ENCODE measurements around the gene FLNB.

Gene FLNB

DNA sequence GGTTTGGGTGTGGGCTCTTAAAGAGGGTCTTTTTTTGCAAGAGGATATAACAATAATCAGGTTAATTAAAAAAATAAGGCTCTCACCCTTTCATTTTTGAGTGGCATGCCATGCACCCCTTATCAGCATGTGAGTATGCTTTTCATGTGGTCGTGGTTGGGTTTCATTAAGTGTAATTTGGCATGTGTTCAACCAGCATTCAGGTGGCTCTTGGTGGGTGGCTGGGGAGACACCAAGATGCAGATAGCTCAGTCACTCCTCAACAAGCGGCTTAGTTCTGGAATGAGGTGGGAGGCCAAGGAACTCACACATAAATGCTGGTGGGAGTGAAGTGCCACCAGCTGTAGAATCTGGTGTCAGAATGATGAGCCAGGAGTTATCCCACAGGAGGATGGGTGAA, 66.8 kb downstream of the FLNB start:
- no peak for DNase-seq (ENCODE audit: low read depth, low spot score)

DNA sequence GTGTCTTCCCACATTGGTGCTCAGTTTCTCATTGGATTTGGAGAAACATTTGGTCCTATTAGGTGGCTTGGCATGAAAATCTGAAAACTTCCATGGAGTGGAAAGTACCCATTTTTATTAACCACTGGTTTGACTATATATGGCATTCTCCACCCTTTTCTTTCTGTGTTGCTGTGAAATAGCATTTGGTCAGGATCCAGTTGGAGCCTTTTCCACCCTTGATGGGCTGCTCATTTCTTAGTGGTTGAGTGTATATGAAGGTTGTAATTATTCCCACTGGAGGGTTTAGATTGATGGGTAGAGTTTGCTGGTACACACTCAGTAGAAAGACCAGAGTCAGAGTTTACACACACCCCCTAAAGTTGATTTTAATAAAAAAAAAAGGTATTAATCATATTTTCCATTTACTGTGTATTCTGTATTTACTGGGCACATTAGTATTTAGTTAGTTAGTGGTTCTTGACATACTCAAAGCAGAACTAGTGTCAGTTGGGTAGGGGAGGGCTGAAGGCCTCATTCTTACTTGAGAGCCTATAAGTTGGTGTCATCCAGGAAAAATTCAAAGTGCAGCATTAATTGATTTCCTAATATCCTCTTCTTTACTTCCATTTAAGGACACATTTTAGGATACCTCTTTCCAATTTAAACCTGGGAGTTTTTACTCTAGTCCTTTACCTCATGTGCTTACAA, 69.5 kb downstream of the FLNB start:
- no peak for DNase-seq (ENCODE audit: low read depth, low spot score)

DNA sequence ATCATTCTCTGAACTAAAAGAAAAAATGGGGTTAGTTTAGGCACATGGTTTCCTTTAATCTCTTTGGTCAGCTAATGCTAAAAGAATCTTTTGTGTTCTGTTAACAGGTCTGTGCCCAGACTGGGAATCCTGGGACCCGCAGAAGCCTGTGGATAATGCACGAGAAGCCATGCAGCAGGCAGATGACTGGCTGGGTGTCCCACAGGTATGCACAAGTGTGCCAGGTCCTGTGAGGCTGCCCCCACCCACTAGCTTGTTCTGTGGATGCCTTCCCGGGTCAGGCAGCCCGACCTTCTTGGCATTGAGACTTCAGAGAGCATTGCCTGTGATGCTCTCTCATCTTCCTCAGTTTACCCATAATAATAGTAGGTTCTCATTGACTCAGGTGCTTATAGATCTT, 70.4 kb downstream of the FLNB start:
- no peak for DNase-seq (ENCODE audit: low read depth, low spot score)

DNA sequence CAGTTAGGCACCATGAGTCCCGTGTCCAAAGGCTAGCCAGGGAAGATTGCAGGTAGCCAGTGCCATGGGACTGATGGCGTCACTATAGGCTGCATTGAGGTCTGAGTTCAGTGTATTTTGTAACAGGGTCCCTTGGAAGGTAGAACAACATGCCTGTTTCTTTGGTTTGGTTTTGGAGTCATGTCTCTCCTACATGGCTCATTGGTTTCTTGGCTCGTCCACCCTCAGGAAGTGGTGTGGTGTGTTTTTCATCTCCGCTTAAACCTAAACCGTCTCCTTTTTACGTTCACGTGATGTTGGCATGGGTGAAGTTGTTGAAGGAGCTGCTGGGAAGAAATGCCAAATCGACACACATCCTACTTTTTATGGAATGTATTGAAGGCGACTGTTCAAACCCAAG, 71.6 kb downstream of the FLNB start:
- no peak for DNase-seq (ENCODE audit: low read depth, low spot score)

DNA sequence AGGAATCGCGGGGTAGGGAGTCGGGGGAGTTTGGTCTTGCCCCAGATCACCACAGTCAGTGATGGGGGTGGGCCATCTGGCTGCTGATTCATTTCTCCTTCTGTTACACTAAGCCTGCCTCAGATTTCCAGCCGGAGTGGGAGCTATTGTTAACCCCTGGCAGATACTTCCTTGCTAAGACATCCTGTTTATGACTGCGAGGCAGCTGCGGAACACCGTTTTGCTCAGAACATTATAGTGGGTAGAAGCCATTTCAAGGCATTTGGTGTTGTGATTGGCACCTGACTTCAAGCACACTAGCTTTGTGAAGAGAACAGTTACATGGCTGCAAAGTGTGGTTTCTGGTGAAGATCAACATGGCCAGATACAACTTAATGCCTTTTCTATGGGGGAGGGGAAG, 73.8 kb downstream of the FLNB start:
- no peak for DNase-seq (ENCODE audit: low read depth, low spot score)

DNA sequence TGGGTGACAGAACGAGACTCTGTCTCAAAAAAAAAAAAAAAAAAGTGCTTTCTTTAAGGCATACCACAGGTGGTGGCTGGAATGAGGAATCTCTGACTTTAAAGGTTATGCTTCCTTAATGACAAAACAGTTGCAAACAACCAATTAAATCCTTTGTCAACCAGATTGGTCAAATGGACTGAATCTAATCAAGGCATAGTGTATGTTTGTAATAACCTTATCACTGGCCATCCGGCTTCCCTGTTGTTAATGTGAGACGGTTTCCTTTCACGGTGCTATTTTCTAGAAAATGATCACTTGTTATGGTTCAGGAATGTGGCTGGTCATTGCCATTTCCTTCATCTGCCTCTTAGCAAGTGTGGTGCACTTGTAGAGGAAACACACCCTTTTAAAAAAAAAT, 75.9 kb downstream of the FLNB start:
- no peak for DNase-seq (ENCODE audit: low read depth, low spot score)

DNA sequence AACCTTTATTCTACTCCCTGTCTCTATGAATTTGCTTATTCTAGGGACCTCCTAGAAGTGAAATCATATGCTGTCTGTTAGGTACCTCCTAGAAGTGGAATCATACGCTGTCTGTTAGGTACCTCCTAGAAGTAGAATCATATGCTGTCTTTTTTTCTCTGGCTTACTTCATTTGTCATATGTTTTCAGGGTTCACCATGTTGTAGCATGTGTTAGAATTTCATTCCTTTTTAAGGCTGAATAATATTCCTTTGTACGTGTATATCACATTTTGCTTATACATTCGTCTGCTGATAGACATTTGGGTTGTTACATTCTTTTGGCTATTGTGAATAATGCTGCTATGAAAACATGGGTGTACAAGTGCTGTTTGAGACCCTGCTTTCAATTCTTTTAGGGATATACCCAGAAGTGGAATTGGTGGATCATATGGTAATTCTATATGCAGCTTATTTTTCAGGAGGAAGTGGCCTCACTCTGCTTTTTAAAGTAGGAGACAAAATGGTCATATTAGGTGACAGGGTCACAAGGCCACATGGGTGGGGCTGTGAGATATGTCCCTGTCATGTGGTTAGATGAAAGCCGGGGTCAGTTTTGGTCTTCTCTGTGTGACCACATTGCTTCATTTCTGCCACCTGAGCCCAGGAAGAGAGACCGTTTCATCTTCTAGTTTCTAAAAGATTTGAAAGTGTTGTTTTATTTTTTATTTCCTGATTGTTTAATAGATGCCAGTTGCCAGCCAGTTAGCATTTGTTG, 76.7 kb downstream of the FLNB start:
- no peak for DNase-seq (ENCODE audit: low read depth, low spot score)

DNA sequence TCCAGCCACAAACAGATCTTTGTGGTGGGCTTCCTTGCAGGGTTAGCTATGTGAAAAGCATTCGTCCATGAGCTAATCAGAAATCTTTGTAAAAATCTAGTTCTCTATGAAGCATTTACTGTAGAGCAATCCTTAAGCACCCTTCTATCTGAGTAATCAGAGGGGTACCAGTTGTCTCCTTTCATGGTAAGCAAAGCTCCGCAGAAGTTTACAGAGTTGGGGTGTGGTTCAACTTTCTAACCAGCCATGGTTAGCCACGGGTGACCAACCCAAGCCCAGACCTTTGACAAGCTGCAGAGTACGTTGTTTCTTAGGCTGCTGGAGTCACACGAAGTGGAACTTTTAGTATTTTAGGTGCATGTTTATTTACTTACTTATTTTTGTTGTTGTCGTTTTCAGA, 77.4 kb downstream of the FLNB start:
- DNase-seq (ENCODE audit: low read depth, low spot score) = no peak

DNA sequence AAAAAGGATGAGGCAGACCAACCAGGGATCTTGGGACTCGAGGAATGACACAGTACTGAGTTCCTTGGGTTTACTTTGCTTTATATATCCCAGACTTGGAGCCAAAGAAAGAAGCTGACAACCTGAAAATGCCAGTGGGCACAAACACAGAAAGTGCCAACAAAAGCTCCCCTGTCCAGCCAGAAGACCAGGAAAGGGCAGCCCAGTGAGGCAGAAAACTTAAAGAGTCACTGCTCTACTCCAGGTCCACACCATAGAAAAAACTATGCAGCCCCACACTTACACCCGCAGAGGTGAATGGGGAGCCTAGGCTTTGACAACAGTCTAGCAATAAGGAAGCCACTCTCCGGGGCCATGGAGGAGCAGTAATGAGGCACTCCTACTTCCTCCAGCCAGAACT, 80.3 kb downstream of the FLNB start:
- DNase-seq (ENCODE audit: low read depth, low spot score) = no peak

DNA sequence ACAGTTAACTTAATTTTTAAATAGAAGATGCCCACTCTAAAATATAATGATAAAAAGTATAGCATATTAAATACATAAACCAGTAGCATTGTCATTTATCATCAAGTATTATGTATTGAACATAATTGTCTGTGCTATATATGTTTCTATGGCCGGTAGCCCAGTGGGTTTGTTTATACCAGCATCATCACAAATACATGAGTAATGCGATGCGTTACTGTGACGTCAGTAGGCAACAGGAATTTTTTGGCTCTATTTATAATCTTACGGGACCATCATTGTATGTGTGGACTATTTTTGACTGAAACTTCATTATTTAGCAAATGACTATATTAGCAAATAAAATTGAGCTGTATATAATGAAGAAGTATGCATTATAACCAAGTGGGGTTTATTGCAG, 82.1 kb downstream of the FLNB start:
- DNase-seq (ENCODE audit: low read depth, low spot score) = no peak

DNA sequence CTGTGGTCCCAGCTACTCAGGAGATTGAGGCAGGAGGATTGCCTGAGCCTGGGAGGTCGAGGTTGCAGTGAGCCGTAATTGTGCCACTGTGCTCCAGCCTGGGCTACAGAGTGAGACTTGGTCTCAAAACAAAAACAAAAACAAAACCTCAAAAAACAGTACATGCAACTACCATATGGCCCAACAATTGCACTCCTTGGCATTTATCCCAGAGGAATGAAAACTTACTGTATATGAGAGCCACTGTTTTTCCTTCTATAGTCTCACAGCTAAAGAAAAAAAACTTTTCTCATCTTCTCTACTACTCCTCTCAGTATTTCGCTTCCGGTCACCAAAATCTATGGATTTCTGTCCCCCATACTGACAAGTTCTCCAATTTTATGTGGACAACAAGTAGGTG, 84.3 kb downstream of the FLNB start:
- no peak for DNase-seq (ENCODE audit: low read depth, low spot score)

DNA sequence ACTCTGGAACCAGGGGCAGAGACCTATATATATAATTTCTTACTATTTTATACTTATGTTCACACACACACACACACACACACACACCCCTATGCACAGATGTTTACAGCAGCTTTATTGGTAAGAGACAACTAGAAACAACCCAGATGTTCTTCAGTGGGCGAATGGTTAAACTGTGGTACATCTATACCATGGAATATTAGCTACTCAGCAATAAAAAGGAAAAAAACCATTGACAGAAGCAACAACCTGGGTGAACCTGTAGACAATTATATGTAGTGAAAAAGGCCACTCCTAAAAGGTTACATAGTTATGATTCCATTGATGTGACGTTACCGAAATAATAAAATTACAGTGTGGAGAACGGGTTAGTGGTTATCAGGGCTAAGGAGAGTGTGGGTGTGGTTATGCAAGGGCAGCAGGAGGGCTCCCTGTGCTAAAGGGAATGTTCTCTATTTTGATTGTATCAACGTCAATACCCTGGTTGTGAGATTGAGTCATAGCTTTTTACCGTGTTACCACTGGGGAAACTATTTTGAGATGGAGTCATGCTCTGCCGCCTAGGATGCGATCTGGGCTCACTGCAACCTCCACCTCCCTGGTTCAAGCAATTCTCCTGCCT, 85.5 kb downstream of the FLNB start:
- DNase-seq (ENCODE audit: low read depth, low spot score) = no peak

DNA sequence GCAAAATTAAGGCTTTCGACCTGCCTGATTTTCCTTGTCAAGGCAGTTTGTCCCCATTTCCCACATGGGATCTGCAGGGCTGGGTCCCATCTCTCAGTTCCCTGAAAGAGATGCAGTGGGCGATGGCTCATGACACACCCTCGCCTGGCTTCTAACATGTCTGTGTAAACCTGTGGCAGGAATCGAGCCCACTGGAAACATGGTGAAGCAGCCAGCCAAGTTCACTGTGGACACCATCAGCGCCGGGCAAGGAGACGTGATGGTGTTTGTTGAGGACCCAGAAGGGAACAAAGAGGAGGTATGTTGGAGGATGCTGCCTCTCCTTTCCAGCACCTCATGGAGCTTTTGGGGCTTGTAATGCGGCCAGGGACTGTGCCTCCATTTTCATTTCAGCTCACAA, 86.4 kb downstream of the FLNB start:
- no peak for DNase-seq (ENCODE audit: low read depth, low spot score)

DNA sequence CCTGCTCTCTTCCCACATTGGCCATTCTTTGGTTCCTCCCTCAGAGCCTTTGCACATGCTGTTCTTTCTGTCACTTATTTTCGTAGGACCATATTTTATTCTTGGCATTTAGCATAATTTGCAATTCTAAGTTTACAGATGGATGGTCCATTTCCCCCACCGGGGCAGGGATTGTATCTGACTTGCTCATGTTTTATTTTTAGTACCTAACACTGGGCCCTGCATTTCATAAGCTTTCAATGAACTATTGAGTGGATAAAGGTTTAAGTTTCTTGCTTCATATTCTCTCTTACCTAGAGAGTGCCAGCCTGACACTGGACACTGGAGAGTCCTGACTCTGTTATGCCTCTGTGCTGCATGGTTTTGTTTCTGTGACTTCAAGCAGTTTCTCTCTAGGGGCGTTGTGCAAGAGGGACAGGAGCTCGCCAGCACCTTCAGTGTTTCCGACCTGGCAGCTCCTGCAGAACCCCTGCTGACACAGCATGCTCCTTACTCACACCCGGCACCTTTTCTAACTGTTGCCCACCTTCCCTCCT, 87.4 kb downstream of the FLNB start:
- DNase-seq (ENCODE audit: low read depth, low spot score) = no peak

DNA sequence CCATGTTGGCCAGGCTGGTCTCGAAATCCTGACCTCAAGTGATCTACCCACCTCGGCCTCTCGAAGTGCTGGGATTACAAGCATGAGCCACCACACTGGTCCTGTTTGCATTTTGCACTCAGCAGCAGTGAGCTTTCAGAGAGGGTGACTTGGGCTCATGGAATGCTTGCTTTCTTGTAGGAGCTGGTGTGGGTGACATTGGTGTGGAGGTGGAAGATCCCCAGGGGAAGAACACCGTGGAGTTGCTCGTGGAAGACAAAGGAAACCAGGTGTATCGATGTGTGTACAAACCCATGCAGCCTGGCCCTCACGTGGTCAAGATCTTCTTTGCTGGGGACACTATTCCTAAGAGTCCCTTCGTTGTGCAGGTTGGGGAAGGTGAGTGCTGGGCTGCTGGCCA, 90.3 kb downstream of the FLNB start:
- no peak for DNase-seq (ENCODE audit: low read depth, low spot score)

DNA sequence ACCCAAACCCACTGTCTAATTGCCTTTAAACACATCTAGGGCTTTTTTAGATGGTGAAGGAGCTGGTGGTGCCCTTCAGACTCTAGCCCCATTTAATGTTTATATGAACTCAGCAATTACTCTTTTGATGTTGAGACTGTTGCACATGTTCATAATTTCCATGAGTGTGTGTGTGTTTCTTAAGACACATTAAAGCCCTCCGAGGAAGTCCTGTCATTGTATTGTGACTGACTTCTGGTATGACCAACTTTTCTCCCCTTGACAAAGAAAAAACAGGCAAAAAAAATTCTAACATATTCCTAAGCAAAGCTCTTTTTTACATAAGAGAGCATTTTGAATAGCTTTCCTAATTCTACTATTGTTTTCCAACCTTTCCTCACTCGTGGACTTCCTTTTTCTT, 91.6 kb downstream of the FLNB start:
- DNase-seq (ENCODE audit: low read depth, low spot score) = no peak

DNA sequence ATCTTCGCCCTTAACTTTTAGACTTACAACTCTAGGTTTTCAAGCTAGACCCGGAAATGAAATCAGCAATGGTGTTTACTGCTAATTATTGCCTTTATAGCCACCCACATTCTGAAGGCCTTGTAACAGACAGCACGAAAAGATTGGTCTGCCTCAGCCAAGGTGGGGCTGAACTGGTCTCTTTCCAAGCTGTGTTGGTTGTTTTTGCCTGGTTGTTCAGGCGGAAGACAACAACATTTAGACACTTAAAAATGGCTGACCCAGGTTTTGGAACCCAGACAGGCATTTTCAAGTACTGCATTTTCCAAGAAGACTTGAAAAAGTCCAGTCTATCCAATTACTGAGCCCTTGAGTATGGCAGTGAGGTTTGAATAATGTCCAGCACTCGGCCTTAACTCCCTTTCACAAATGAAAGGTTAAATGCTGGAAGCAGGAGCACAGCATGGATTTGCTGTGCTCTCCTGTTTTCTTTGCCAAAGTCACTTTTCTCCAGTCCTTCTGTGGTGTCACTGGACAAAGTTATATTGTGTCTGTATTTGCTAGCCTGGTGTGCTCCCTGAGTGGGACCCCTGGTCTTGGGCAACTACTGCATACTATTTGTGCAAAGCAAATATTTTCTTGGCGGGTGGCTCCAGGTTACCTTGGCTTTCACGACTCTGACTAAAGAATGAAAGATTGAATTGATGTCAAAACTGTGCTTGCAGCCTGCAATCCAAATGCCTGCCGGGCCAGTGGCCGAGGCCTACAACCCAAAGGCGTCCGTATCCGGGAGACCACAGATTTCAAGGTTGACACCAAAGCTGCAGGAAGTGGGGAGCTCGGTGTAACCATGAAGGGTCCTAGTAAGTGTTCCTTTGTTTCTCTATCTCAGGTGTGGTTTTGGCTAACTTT, 93.5 kb downstream of the FLNB start:
- no peak for DNase-seq (ENCODE audit: low read depth, low spot score)

DNA sequence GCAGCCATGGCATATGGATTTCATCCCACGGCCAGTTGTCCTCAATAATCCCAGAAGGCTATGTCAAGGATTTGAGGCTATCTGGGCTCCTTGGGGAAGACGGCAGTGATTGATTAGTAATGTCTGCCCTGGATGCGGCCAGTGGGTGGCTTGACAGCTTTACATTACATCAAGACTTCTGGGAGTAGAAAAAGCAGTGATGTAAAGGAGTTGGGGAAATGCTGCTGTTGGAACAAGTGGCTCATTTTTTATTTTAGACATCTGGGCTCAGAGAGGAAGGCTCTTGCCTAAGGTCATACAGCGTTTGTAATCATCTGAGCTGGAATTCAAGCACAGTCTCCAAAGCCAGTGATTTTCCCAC, 94.1 kb downstream of the FLNB start:
- no peak for DNase-seq (ENCODE audit: low read depth, low spot score)

DNA sequence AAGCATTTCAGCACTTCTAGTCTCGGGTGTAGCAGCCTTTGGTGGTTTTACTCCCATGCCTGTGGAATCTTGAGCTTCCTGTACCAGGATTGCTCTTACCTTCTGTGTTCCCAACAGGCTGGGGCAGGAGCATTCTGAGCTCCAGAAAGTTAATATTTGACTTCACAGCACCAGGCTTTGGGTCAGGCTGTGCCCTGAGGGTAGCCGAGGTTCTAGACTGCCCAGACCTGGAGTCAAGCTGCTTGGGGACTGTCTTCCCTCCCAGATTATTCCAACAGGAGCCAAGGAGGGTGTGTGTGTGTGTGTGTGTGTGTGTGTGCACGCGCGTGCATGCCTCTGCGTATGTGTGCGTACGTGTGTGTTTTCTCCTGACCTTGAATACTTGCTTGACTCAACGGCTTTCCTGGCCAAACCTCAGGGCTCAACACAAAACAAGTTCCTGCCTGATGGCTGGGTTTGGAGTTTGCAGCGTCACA, 94.8 kb downstream of the FLNB start:
- DNase-seq (ENCODE audit: low read depth, low spot score) = no peak

DNA sequence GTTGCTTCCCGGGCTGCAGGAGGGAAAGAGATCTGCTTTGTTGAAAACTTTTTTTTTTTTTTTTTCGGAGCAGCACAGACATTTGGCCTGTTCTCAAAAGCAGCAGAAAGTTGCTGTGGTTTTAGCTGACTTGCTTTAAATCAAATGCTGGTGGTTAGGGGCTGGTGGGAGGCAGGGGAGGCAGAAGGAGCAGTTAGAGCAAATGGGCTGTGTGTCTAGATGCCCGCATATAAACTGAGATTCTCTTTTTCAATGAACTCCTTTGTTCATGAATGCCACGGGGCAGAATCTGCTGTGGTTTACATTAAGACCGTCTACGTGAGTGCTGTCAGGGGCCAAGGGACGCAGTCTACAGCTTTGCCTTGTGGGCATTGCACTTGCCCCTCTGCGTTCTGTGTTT, 95.9 kb downstream of the FLNB start:
- no peak for DNase-seq (ENCODE audit: low read depth, low spot score)

DNA sequence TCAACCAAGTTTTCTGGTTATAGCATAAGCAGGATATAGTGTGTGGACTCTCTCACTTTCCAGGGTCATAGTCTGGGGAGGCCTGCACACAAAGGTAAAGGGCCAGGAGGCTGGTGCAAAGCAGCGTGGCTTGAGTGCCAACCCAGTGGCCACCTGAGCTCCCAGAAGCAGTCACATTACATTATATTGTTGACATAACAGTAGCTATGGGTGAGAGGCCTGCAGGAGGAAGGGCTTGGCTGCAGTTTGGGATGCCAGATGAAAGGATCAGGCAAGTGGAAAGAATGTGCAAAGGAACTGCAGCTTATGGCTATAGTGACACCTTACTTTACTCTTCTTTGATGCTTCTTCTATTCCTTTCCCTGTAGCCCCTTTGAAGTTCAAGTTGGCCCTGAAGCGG, 96.5 kb downstream of the FLNB start:
- no peak for DNase-seq (ENCODE audit: low read depth, low spot score)

DNA sequence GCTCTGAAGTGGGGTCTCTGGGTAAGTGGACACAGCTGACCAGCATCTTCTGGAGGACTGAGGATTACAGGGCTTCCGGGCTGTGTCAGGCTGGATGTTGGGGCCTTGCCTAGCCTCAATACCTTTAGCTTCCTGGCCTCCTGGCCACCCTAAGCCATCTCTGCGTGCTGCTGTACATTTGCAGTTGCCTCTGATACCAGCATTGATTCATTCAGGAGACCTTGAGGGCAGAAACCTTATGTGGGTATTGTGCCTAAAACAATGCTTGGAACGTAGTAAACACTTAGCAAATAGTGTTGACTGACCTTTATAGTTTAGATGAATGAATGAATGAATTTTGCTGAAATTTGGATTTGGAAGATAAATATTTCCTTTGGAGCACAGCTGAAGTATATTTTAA, 97.0 kb downstream of the FLNB start:
- DNase-seq (ENCODE audit: low read depth, low spot score) = no peak

Measured in iPS DF 19.7 (cell line).